Fibroblast of the aortic adventitia (primary cell): ENCODE results near the gene ZFC3H1. TPM values are rescaled to one million over a fixed set of nuclear protein-coding genes. Genes with fewer than 3 reads are reported as not detected.

Source experiments
- DNase-seq: peaks from one replicate; pipeline ENCODE4 v3.0.0-alpha.2; 2010; ENCODE audit warnings: low read depth
- H3K4me3 ChIP-seq: 2 replicates; pipeline ENCODE4 v1.5.1; 2011; ENCODE audit warnings: low read depth, mild to moderate bottlenecking, control low read depth, low read length, moderate library complexity
- total RNA-seq: library from RNA; depleted of rRNA; stranded (reverse); fragments of >200 nt; gene quantifications from 2 replicates; pipeline ENCODE4 v1.2.3, GENCODE V29; 2012; ENCODE audit warnings: low replicate concordance
- TF ChIP-seq, protein P1 (sequence below): IDR thresholded peaks from 2 replicates; pipeline ENCODE4 v1.5.1; 2011; ENCODE audit warnings: mild to moderate bottlenecking, low read length, control low read depth, inconsistent platforms; ENCODE audit not compliant: insufficient read depth

The ZFC3H1 gene
- total RNA-seq, 1 donor, result 54.1 TPM

DNA sequence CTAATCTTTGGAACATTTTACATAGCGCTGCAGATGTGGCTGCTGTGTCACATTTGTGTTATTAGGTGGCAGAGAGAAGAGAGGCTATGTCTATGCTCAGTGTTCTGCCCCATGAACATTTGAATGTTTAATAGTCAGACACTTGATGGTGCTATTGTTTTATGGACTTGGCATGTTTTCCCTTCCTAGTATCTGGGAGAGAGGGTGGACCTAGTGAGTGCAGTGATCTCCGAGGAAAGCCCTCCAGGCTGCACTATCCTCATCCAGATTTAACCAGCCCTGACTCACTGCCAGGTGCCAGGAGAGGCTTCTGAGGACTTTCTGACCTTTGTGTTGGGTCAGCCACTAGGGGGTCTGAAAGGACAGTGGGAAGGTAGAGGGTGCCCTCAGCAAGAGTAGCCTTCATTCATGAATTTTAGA is 24.3 kb downstream of the ZFC3H1 start:
- TF ChIP-seq, protein P1, sequence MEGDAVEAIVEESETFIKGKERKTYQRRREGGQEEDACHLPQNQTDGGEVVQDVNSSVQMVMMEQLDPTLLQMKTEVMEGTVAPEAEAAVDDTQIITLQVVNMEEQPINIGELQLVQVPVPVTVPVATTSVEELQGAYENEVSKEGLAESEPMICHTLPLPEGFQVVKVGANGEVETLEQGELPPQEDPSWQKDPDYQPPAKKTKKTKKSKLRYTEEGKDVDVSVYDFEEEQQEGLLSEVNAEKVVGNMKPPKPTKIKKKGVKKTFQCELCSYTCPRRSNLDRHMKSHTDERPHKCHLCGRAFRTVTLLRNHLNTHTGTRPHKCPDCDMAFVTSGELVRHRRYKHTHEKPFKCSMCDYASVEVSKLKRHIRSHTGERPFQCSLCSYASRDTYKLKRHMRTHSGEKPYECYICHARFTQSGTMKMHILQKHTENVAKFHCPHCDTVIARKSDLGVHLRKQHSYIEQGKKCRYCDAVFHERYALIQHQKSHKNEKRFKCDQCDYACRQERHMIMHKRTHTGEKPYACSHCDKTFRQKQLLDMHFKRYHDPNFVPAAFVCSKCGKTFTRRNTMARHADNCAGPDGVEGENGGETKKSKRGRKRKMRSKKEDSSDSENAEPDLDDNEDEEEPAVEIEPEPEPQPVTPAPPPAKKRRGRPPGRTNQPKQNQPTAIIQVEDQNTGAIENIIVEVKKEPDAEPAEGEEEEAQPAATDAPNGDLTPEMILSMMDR, result no peak
- no peak overlapping the region for H3K4me3 ChIP-seq
- DNase-seq, result no peak

GRCh38 chr12:71638499-71638898 is 25.1 kb downstream of the ZFC3H1 start:
- TF ChIP-seq, protein P1, result no peak
- no peak overlapping the region for H3K4me3 ChIP-seq
- DNase-seq, result no peak

DNA sequence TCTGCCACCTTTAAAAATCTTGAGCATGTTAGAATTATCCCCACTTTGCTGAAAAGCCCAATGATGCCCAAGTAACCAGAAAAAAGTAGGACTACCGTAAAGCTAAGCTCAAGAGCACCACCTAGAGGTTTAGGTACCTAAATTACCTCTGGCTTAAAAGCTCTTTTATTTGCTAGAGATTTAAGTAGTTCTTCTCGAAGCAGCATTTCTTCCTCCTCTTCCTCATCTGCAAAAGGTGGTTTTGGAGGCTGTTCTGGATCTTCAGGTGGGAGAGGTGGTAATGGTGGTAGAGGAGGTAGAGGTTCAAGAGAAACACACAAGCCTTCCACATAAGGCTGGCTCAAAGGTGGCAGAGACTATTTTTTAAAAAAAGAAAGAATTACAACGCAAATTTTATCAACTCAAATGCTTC is 26.9 kb downstream of the ZFC3H1 start:
- no peak overlapping the region for H3K4me3 ChIP-seq
- TF ChIP-seq, protein P1, result peak; percentile 83

GRCh38 chr12:71627438-71628002 is 36.1 kb downstream of the ZFC3H1 start:
- no peak for DNase-seq
- TF ChIP-seq, protein P1, result no peak
- H3K4me3 ChIP-seq, result no peak overlapping the region

More for the DNA sequence above, 26.9 kb downstream of the ZFC3H1 start:
- DNase-seq, result peak; percentile 83

GRCh38 chr12:71626768-71627167 is 36.9 kb downstream of the ZFC3H1 start:
- DNase-seq, result peak; percentile 58
- TF ChIP-seq, protein P1, result no peak
- no peak overlapping the region for H3K4me3 ChIP-seq

GRCh38 chr12:71626098-71626497 is 37.5 kb downstream of the ZFC3H1 start:
- DNase-seq, result no peak
- H3K4me3 ChIP-seq, result no peak overlapping the region
- TF ChIP-seq, protein P1, result no peak

DNA sequence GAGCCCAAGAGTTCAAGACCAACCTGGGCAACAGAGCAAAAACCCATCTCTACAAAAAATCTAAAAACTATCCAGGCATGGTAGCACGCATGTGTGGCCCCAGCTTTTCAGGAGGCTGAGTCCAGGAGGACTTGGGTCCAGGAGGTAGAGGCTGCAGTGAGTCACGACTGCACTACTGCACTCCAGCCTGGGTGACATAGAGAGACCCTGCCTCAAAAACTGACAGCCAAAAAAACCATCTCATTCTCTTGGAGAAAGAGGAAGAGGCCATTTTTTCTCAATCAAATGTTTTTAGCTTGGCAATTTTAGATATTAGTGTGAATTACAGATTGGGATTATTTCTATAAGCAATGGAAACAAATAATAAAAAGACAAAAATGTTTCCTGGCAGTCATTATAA is 38.2 kb downstream of the ZFC3H1 start:
- TF ChIP-seq, protein P1, result no peak
- no peak for DNase-seq
- no peak overlapping the region for H3K4me3 ChIP-seq
